OCI-M2 (cell line): ENCODE measurements around the gene UPP2.

Experiments
- DNase-seq: peaks from one replicate; lab custom pipeline; 2025; ENCODE audit not compliant: unreplicated experiment; lab: John Stamatoyannopoulos, UW

UPP2 gene

DNA sequence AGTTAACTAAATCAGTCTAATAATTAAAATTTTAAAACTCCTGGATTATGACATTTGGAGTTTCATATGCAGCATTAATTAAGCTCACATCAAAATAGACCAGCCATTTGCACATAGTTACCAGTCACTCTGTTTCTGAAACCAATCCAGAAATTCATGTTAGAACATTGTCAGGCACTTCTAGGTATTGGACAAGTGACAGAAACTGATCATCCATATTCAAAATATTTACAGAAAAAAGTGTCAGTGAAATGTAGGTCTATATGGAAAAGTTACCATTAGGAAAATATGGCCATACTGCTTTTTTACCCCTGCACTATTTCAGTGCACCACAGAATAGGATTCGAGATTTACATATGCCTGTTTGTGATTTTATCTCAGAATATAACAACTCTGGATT lies 33.4 kb downstream of the UPP2 start:
- no peak for DNase-seq

- no peak for DNase-seq
Measured at GRCh38 chr2:158138255-158138654, 36.6 kb downstream of the UPP2 start.

DNA sequence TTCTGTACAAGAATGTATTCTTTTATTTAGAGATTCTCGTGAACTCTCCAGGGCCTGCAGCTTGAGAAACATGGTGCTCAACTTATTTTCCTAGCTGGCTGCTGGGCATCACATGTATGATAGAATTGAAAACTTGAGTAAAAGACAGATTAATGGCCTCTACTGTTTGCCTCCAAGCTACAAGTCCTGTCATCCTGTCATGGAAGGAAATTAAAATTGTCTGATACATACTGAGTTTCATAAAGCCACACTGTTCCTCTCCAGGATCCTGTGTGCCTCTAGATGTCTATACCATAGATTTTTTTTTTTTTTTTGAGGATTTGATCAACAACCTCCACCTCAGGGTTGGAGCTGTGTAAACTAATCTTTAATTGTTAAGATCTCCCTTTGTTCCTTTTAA lies 38.5 kb downstream of the UPP2 start:
- no peak for DNase-seq

GRCh38 chr2:158142165-158142564 lies 40.5 kb downstream of the UPP2 start:
- DNase-seq = no peak

GRCh38 chr2:158142568-158143332 lies 41.1 kb downstream of the UPP2 start:
- DNase-seq = no peak

- DNase-seq = no peak
Measured at GRCh38 chr2:158143703-158144360, 42.2 kb downstream of the UPP2 start.

DNA sequence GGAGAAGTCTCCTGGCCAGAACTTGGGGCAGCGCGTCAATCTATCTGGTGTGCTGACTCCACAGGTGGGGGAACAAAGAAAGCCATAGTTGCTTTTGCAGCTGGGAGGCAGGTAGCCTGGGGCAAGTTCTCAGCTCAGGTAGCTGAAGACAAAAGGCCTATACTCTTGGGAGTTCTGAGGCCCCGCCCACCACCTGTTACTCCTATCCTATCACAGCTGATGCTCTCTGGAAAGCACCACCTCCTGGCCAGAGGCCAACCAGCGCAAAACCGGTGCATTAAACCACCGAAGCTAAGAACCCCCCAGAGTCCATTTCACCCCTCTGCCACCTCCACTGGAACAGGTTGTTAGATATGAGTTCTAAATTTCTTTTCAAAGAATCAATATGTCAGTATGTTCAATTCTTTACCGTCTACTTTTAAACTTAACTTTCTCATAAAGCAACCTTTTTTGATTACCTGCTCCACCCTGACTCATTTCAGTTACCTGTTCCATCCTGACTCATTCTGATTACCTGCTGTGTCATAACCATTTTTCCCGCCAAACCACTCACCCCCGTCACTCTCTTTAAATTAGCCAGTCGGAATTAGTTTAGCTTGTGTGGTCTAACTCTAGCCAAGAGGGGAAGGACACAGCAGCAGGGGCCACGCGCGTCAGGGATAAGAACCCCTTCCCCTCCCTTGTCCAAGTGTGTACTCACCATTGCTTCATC lies 43.4 kb downstream of the UPP2 start:
- DNase-seq = no peak

GRCh38 chr2:158153270-158154015 lies 51.8 kb downstream of the UPP2 start:
- DNase-seq = no peak

GRCh38 chr2:158154596-158154995 lies 52.9 kb downstream of the UPP2 start:
- DNase-seq = no peak

GRCh38 chr2:158172719-158173118 lies 71.0 kb downstream of the UPP2 start:
- DNase-seq = no peak

GRCh38 chr2:158174495-158174894 lies 72.8 kb downstream of the UPP2 start:
- no peak for DNase-seq

DNA sequence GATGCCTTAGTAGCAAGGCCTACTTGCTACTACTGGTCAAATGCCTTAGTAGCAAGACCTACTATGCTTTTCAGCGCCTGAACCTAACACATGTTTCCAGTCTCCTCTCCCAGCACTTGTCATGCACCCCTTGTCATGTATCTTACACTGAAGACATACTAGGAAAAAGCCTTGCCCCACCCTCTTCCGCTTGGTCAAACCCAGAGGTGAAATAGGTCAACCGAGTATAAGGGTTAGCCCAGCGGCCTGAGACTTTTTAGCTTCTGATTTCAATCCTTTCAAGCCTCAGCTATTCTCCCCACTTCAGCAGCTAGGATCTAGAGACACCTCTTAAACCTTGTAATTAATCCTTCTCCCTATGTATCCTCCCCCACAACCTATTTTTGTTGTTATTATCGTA lies 73.3 kb downstream of the UPP2 start:
- no peak for DNase-seq

GRCh38 chr2:158178646-158179045 lies 77.0 kb downstream of the UPP2 start:
- no peak for DNase-seq

- no peak for DNase-seq
Measured at GRCh38 chr2:158179660-158180059, 78.0 kb downstream of the UPP2 start.

GRCh38 chr2:158181171-158181570 lies 79.5 kb downstream of the UPP2 start:
- DNase-seq = no peak

- DNase-seq = no peak
Measured at GRCh38 chr2:158182676-158183295, 81.1 kb downstream of the UPP2 start.

DNA sequence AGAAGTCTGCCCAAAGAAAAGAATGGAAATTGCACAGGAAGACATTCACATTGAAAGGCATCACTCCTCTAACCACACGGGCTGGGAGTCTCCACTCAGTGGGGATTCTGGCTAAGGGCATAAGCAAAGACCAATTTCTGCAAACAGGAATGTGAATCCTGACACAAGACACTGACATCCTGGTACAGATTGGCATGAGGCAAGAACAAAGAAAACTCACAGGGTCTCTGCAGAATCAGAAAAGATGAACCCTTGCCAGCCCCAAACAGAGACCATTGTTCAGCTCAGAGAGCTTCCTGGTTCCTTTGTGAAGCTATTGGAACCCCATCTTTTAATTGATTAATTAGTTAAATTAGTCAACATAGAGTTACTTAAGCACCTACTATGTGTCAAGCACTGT lies 82.3 kb downstream of the UPP2 start:
- no peak for DNase-seq

GRCh38 chr2:158184556-158185343 lies 83.1 kb downstream of the UPP2 start:
- DNase-seq = no peak
